ENCODE measurements around the gene BNC1. TPM values are rescaled to one million over a fixed set of nuclear protein-coding genes. Genes with fewer than 3 reads are reported as not detected.

Gene BNC1
- total and polyA plus RNA-seq, 4 donors, result 0.07 to 0.17 (median 0.14) TPM; not detected in 1

DNA sequence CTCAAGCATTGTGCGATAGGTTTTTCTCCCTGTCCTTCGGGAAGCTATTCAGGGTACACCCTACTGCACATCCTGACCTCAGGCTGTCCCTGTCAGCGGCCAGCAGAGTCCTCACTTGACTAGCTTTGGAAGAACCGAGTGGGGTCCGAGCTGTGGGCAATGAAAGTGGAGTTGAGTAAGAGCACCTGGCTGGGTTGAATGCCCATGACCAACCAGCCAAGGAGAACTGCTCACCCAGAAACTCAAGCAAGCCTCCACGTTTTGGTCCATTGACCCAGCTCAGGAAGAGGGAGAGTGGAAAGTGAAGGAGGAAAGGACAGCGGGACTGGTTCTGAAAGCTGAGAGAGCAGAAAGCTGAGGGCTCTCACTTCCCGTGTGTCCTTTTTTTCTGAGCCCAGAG is 40.8 kb downstream of the BNC1 start:
- Histone ChIP-seq H3K4me1 (ENCODE audit: control insufficient read depth in 4 of 4, insufficient read depth in 4 of 4, low read length in 3 of 4) (peaks cover 0 to 2% (median 0%) of the 10 kb centered on the region in 4 donors), H3K27me3 (ENCODE audit: control insufficient read depth in 4 of 4, insufficient read depth in 4 of 4, low read length in 3 of 4) (peaks cover 0 to 8% (median 1%) of the 10 kb centered on the region in 4 donors), H3K9me3 (ENCODE audit: control insufficient read depth in 4 of 4, low read length in 3 of 4) (peaks cover 0 to 1% (median 0%) of the 10 kb centered on the region in 4 donors), H3K36me3 (ENCODE audit: control insufficient read depth in 4 of 4, insufficient read depth in 3 of 4, low read depth in 1 of 4, low read length in 3 of 4) (no peaks in the 10 kb centered on the region), H3K4me3 (ENCODE audit: low read depth in 1 of 3, low read length in 3 of 3) (no peak overlapping the region), H3K9ac (ENCODE audit: low read depth in 1 of 2, low read length in 2 of 2) (no peak overlapping the region), H3K27ac (ENCODE audit: low read depth in 1 of 2, low read length in 2 of 2) (no peak overlapping the region)
- no peak for DNase-seq (ENCODE audit: low spot score)
- 64% methylated on average over 8 of the region's 8 CpGs for WGBS
- TF ChIP-seq, protein P1, sequence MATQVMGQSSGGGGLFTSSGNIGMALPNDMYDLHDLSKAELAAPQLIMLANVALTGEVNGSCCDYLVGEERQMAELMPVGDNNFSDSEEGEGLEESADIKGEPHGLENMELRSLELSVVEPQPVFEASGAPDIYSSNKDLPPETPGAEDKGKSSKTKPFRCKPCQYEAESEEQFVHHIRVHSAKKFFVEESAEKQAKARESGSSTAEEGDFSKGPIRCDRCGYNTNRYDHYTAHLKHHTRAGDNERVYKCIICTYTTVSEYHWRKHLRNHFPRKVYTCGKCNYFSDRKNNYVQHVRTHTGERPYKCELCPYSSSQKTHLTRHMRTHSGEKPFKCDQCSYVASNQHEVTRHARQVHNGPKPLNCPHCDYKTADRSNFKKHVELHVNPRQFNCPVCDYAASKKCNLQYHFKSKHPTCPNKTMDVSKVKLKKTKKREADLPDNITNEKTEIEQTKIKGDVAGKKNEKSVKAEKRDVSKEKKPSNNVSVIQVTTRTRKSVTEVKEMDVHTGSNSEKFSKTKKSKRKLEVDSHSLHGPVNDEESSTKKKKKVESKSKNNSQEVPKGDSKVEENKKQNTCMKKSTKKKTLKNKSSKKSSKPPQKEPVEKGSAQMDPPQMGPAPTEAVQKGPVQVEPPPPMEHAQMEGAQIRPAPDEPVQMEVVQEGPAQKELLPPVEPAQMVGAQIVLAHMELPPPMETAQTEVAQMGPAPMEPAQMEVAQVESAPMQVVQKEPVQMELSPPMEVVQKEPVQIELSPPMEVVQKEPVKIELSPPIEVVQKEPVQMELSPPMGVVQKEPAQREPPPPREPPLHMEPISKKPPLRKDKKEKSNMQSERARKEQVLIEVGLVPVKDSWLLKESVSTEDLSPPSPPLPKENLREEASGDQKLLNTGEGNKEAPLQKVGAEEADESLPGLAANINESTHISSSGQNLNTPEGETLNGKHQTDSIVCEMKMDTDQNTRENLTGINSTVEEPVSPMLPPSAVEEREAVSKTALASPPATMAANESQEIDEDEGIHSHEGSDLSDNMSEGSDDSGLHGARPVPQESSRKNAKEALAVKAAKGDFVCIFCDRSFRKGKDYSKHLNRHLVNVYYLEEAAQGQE (IDR thresholded peaks at IDR 0.05), result no peak
- TF ChIP-seq HNF4A (conservative IDR thresholded peaks at IDR 0.05), result no peak
- no peak for TF ChIP-seq SP1 (IDR thresholded peaks at IDR 0.05)
- no peak for TF ChIP-seq YY1 (IDR thresholded peaks at IDR 0.05)
- TF ChIP-seq FOXA2 (IDR thresholded peaks at IDR 0.05), result no peak
- TF ChIP-seq, protein P2, sequence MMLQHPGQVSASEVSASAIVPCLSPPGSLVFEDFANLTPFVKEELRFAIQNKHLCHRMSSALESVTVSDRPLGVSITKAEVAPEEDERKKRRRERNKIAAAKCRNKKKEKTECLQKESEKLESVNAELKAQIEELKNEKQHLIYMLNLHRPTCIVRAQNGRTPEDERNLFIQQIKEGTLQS (IDR thresholded peaks at IDR 0.05), result no peak
- TF ChIP-seq RXRA (IDR thresholded peaks at IDR 0.05), result no peak
- TF ChIP-seq, protein P3, sequence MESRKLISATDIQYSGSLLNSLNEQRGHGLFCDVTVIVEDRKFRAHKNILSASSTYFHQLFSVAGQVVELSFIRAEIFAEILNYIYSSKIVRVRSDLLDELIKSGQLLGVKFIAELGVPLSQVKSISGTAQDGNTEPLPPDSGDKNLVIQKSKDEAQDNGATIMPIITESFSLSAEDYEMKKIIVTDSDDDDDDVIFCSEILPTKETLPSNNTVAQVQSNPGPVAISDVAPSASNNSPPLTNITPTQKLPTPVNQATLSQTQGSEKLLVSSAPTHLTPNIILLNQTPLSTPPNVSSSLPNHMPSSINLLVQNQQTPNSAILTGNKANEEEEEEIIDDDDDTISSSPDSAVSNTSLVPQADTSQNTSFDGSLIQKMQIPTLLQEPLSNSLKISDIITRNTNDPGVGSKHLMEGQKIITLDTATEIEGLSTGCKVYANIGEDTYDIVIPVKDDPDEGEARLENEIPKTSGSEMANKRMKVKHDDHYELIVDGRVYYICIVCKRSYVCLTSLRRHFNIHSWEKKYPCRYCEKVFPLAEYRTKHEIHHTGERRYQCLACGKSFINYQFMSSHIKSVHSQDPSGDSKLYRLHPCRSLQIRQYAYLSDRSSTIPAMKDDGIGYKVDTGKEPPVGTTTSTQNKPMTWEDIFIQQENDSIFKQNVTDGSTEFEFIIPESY (IDR thresholded peaks at IDR 0.05), result no peak
- TF ChIP-seq, protein P4, sequence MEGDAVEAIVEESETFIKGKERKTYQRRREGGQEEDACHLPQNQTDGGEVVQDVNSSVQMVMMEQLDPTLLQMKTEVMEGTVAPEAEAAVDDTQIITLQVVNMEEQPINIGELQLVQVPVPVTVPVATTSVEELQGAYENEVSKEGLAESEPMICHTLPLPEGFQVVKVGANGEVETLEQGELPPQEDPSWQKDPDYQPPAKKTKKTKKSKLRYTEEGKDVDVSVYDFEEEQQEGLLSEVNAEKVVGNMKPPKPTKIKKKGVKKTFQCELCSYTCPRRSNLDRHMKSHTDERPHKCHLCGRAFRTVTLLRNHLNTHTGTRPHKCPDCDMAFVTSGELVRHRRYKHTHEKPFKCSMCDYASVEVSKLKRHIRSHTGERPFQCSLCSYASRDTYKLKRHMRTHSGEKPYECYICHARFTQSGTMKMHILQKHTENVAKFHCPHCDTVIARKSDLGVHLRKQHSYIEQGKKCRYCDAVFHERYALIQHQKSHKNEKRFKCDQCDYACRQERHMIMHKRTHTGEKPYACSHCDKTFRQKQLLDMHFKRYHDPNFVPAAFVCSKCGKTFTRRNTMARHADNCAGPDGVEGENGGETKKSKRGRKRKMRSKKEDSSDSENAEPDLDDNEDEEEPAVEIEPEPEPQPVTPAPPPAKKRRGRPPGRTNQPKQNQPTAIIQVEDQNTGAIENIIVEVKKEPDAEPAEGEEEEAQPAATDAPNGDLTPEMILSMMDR (IDR thresholded peaks at IDR 0.05; ENCODE audit: low read depth, low read length, missing input control), result no peak
- TF ChIP-seq HNF4G (IDR thresholded peaks at IDR 0.05), result no peak
- no peak for TF ChIP-seq NR2F2 (IDR thresholded peaks at IDR 0.05)
- no peak for TF ChIP-seq FOXA1 (IDR thresholded peaks at IDR 0.05)
- no peak for TF ChIP-seq TAF1 (conservative IDR thresholded peaks at IDR 0.05)
- no peak for TF ChIP-seq GABPA (IDR thresholded peaks at IDR 0.05 in 1 of 2, conservative IDR thresholded peaks at IDR 0.05 in 1 of 2)

DNA sequence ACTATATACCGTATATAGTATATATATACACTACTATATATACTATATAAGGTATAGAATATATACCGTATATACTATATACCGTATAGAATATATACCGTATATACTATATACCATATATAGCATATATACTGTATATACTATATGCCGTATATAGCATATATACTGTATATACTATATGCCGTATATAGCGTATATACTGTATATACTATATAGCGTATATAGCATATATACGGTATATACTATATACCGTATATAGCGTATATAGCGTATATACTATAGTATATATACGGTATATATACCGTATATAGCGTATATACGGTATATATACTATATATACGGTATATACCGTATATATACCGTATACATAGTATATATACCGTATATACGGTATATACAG is 54.2 kb downstream of the BNC1 start:
- no peaks in the 10 kb centered on the region for H3K4me1 ChIP-seq (ENCODE audit: control insufficient read depth in 4 of 4, insufficient read depth in 4 of 4, low read length in 3 of 4)
- H3K4me3 ChIP-seq (ENCODE audit: low read depth in 1 of 3, low read length in 3 of 3), result no peak overlapping the region
- TF ChIP-seq EGR1 (IDR thresholded peaks at IDR 0.05; ENCODE audit: low read depth in 2 of 2) (no peak), HNF4A (conservative IDR thresholded peaks at IDR 0.05) (no peak), GABPA (IDR thresholded peaks at IDR 0.05 in 1 of 2, conservative IDR thresholded peaks at IDR 0.05 in 1 of 2) (no peak), RXRA (IDR thresholded peaks at IDR 0.05) (no peak), SP1 (IDR thresholded peaks at IDR 0.05) (no peak), JUND (IDR thresholded peaks at IDR 0.05) (no peak), RAD21 (IDR thresholded peaks at IDR 0.05) (no peak)
- TF ChIP-seq, protein P2 (IDR thresholded peaks at IDR 0.05), result no peak
- TF ChIP-seq, protein P4 (IDR thresholded peaks at IDR 0.05; ENCODE audit: low read depth, low read length, missing input control), result no peak
- no peak overlapping the region for H3K27ac ChIP-seq (ENCODE audit: low read depth in 1 of 2, low read length in 2 of 2)
- no peak for DNase-seq (ENCODE audit: low spot score)
- H3K36me3 ChIP-seq (ENCODE audit: control insufficient read depth in 4 of 4, insufficient read depth in 3 of 4, low read depth in 1 of 4, low read length in 3 of 4), result no peaks in the 10 kb centered on the region
- WGBS, result 94% methylated on average over 21 of the region's 21 CpGs
- no peak overlapping the region for H3K9ac ChIP-seq (ENCODE audit: low read depth in 1 of 2, low read length in 2 of 2)
- H3K9me3 ChIP-seq (ENCODE audit: control insufficient read depth in 4 of 4, low read length in 3 of 4), result no peaks in the 10 kb centered on the region
- no peaks in the 10 kb centered on the region for H3K27me3 ChIP-seq (ENCODE audit: control insufficient read depth in 4 of 4, insufficient read depth in 4 of 4, low read length in 3 of 4)
